Activated T-cell treated with anti-CD3 and anti-CD28 coated beads for 4 hours (primary cell): Measurements from ENCODE around the gene IGFALS.

ENCODE experiments used
- DNase-seq: peaks from one replicate; pipeline ENCODE4 v3.0.0-alpha.2; 2020

IGFALS gene

DNA sequence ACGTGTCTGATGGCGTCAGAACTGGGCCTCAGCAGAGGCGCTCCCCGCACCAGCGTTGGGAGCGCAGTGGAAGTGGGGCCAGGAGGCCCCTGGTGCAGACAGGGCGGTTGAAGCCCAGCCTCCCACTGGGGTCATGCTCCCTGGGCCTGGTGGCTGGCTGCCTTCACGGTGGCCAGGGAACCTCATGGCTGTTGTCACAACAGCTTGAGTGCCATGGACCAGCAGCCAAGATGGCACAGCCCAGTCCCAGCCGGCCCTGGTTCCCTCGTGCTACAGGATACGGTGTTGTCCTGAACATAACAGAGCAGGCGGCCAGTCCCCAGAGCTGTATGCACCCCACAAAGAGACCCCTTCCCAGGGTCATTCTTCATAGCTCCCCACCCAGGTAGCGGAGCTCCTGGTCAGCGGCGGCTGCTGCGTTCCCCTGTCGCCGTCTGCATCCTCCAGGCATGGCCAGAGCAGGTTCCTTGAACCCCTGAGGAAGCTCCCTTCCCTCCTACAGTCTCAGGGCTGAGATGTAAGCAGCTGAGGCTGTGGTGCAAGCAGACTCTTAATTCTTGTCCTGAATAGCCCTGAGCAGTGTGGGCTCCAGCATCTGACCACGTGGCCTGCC lies 51.8 kb downstream of the IGFALS start:
- no peak for DNase-seq

DNA sequence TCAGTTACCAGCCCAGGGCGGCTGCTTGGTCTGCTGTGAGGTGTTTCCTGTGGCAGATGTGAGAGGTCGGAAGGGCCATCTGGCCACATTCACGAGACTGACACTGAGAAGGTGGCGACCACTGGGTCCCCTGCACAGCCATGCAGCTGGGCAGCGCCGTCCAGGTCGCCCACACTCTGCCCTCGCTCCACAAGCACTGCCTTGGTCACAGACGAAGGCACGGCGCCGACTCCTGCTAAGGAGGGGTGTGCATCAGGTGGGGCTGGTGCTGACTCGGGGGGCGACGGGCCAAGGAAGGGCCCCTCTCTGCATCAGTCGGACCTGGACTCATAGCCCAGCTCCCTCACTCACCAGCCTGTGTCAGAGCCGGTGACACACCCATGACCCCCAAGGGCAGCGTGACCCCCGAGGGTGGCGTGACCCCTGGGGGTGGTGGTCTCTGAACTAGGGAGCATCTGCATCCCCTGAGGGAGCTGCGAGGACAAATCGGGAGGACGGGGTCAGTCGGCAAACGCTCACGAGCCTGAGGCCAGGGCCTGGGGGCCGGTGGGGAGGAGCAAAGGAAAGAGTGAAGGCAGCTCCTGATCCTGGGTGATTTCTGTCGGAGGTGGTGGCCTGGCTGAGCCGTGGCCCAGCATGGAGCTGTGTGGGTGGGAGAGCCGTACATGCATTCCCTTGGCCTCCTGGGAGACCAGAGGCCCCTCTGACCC lies 52.6 kb downstream of the IGFALS start:
- no peak for DNase-seq
